RWPE2 (cell line): Measurements from ENCODE around the gene EFR3B.
A peak's percentile ranks its signal among the peaks of the same experiment; 100 is the strongest.

ENCODE experiments used
- ATAC-seq: fragments of 200-7000 bp; cut with Tn5 transposase; 3 replicates; pipeline ENCODE4 v1.9.1; 2021; ENCODE audit warnings: low read depth
- DNase-seq: peaks from one replicate; pipeline ENCODE4 v3.0.0-alpha.2; 2020; ENCODE audit warnings: low spot score
- H3K27ac ChIP-seq: fragments of 450-650 bp; 2 replicates; pipeline ENCODE4 v1.5.1; 2017; ENCODE audit warnings: mild to moderate bottlenecking; ENCODE audit not compliant: poor library complexity, severe bottlenecking
- H3K27me3 ChIP-seq: fragments of 250-450 bp; sonication (Bioruptor Pico); 2 replicates; pipeline ENCODE4 v1.5.1; 2021; ENCODE audit warnings: mild to moderate bottlenecking, moderate library complexity; ENCODE audit not compliant: insufficient read depth, poor library complexity, severe bottlenecking
- H3K36me3 ChIP-seq: fragments of 250-450 bp; sonication (Bioruptor Pico); 2 replicates; pipeline ENCODE4 v1.5.1; 2020; ENCODE audit warnings: low read depth, mild to moderate bottlenecking, moderate library complexity
- H3K4me1 ChIP-seq: fragments of 250-450 bp; sonication (Bioruptor Pico); 2 replicates; pipeline ENCODE4 v1.5.1; 2021; ENCODE audit warnings: mild to moderate bottlenecking, moderate library complexity; ENCODE audit not compliant: insufficient read depth, poor library complexity, severe bottlenecking
- H3K4me3 ChIP-seq: fragments of 250-450 bp; sonication (Bioruptor Pico); 2 replicates; pipeline ENCODE4 v1.5.1; 2021; ENCODE audit warnings: mild to moderate bottlenecking, moderate library complexity; ENCODE audit not compliant: severe bottlenecking
- H3K9me3 ChIP-seq: fragments of 250-450 bp; sonication (Bioruptor Pico); 2 replicates; pipeline ENCODE4 v1.5.1; 2021; ENCODE audit warnings: mild to moderate bottlenecking, moderate library complexity; ENCODE audit not compliant: severe bottlenecking
- TF ChIP-seq, protein P1 (sequence below): fragments of 450-650 bp; IDR thresholded peaks from one replicate; pipeline ENCODE4 v1.5.1; 2017; ENCODE audit warnings: mild to moderate bottlenecking, moderate library complexity; ENCODE audit not compliant: poor library complexity, severe bottlenecking

The EFR3B gene

DNA sequence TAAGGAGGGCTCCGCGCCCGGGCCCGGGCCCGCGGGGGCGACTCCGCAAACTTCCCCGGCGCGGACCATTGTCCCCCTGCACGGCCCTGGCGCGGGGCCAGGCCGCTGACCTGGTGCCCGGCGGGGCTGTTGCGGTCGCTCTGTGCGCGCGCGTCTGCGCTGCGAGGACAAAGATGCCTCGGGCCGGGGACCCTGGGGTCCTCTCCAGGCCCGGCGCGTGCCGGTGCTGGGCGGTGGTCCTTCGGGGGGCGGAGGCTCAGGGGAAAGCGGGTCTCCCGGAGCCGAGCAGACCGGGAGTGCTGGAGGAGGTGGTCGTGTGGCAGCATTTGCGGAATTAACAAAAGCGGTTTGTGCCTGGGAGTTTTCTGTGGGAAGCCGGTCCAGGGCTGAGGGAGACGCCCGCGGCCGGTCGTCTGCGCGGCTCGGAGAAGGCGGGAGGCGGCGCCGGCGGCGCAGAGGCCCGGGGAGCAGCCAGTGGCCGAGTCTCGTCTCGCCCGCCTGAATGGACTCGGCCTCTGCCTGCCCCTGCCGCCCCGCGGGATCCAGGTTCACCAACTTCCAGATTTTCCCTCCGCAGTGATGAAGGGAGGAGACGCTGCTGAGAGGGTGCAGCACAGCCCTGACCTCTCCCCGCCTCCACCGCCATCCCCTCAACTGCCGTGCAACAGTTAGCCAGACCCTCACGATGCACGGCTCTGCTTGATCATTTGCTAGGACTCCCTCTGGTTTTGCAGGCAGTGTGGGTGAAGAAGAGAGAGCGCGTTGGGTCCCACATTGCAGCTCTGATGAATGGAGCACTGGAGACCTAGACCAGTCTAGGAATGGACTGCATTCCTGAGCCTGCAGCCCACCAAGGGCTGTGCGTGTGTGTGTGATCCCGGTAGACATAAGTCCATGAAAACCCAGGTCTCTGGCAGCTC lies 705 bp downstream of the EFR3B start:
- Histone ChIP-seq H3K27ac (no peak overlapping the region), H3K4me1 (peaks cover 3% of the 10 kb centered on the region), H3K36me3 (no peaks in the 10 kb centered on the region), H3K4me3 (peak overlapping the region; percentile 38), H3K9me3 (no peaks in the 10 kb centered on the region), H3K27me3 (peaks cover 20% of the 10 kb centered on the region)
- TF ChIP-seq, protein P1, sequence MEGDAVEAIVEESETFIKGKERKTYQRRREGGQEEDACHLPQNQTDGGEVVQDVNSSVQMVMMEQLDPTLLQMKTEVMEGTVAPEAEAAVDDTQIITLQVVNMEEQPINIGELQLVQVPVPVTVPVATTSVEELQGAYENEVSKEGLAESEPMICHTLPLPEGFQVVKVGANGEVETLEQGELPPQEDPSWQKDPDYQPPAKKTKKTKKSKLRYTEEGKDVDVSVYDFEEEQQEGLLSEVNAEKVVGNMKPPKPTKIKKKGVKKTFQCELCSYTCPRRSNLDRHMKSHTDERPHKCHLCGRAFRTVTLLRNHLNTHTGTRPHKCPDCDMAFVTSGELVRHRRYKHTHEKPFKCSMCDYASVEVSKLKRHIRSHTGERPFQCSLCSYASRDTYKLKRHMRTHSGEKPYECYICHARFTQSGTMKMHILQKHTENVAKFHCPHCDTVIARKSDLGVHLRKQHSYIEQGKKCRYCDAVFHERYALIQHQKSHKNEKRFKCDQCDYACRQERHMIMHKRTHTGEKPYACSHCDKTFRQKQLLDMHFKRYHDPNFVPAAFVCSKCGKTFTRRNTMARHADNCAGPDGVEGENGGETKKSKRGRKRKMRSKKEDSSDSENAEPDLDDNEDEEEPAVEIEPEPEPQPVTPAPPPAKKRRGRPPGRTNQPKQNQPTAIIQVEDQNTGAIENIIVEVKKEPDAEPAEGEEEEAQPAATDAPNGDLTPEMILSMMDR = no peak
- DNase-seq (no peak), ATAC-seq (peak; percentile 39; the same call in 2 of the 3 replicates)

DNA sequence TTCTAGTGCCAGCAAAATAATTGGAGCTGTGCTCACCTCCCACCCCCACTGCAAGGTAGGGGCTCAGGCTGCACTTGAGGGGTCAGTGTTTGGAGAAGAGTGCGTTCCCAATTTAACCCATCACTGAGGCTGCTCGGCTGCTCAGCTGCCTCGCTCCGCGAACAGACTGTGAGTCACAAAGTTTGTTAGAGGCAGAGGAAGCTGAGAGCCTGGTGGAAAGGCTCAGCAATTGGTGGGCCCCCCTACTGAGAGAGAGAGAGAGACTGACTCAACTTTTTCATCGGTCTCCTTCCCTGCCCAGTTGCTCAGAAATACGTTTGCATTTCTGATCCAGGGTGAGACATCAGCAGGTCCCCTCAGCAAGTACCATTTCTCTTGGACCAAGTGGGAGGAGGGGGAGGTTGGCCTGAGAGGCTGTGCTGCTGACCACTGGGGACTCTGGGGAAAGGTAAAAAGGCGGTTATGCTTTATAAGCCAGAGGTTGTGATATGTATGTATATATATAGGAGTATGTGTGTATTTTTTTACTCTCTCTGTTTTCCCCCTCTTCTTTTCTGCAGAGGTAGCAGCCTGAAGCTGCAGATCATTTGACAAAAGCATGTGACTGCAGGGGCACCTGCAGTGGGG lies 1.5 kb downstream of the EFR3B start:
- Histone ChIP-seq H3K27me3 (peaks cover 20% of the 10 kb centered on the region), H3K4me3 (no peak overlapping the region), H3K4me1 (peaks cover 3% of the 10 kb centered on the region), H3K27ac (no peak overlapping the region), H3K36me3 (no peaks in the 10 kb centered on the region), H3K9me3 (no peaks in the 10 kb centered on the region)
- ATAC-seq = peak; percentile 8; the same call in 1 of the 3 replicates
- DNase-seq = no peak
- TF ChIP-seq, protein P1 = no peak

DNA sequence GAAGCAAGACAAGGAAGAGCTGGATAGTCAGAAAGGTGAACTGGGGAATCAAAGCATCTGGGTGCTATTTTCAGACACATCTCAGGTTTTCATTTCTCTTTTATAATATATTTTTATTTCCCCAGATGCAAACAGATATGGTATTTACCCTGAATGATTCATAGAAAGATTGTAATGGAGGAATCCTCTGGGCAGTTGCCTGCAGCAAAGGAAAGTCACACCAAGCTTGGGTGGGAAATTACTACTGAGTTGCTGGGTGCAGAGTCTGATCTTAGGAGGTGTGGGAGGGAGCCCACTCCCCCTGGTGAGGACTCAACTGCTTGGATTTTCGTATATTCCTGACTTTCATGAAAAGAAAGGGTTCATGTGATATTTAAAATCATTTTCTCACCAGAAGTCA lies 2.1 kb downstream of the EFR3B start:
- Histone ChIP-seq H3K27ac (no peak overlapping the region), H3K9me3 (no peaks in the 10 kb centered on the region), H3K36me3 (no peaks in the 10 kb centered on the region), H3K4me3 (no peak overlapping the region), H3K27me3 (peaks cover 20% of the 10 kb centered on the region), H3K4me1 (peaks cover 3% of the 10 kb centered on the region)
- DNase-seq (no peak), ATAC-seq (no peak)
- TF ChIP-seq, protein P1 = no peak

DNA sequence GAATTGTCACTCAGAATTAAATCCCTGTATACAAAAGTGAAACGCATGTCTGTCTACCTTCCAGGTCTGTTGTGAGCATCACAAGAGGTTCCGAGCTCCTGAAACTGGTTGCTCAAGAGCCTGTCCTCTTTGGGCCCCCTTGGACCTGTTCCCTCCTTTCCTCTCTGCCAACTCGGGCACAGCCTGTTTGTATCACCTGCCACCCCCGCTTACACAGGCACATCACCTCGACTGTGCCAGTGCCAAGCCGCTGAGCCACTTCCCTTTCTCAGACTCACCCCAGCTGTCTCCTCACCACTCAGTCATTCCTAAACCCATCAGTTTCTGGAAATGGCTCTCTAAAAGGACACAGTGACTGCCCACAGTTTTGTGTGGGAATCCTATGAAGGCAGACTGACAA lies 3.1 kb downstream of the EFR3B start:
- TF ChIP-seq, protein P1 = no peak
- Histone ChIP-seq H3K27ac (no peak overlapping the region), H3K27me3 (peaks cover 20% of the 10 kb centered on the region), H3K4me1 (peaks cover 3% of the 10 kb centered on the region), H3K9me3 (no peaks in the 10 kb centered on the region), H3K36me3 (no peaks in the 10 kb centered on the region), H3K4me3 (no peak overlapping the region)
- DNase-seq (no peak), ATAC-seq (no peak)
